Upper lobe of left lung (tissue), 6 donors: ENCODE results near the gene CTCF. TPM values are rescaled to one million over a fixed set of nuclear protein-coding genes. Genes with fewer than 3 reads are reported as not detected.

Source experiments
- ATAC-seq, 2 donors: fragments of 200-7000 bp; cut with Tn5 transposase; one replicate each; pipeline ENCODE4 v1.9.1; 2022; ENCODE audit warnings: mild to moderate bottlenecking in 2 of 2, moderate library complexity in 2 of 2; ENCODE audit not compliant: low FRiP score in 2 of 2
- DNase-seq, 2 donors: peaks; one replicate each; pipeline ENCODE4 v3.0.0-alpha.2; 2019 to 2020
- H3K27ac ChIP-seq, 4 donors: fragments of 200-600 bp; sonication (generic); one replicate each; pipeline ENCODE4 v1.5.1; 2016 to 2019
- H3K27me3 ChIP-seq, 4 donors: fragments of 200-600 bp; sonication (generic); one replicate each; pipeline ENCODE4 v1.5.1; 2017 to 2019
- H3K36me3 ChIP-seq, 4 donors: fragments of 200-600 bp; sonication (generic); one replicate each; pipeline ENCODE4 v1.5.1; 2016 to 2019
- H3K4me1 ChIP-seq, 4 donors: fragments of 200-600 bp; sonication (generic); one replicate each; pipeline ENCODE4 v1.5.1; 2018 to 2019
- H3K4me3 ChIP-seq, 4 donors: fragments of 200-600 bp; sonication (generic); one replicate each; pipeline ENCODE4 v1.5.1; 2017 to 2019; ENCODE audit warnings: mild to moderate bottlenecking in 2 of 4, moderate library complexity in 1 of 4
- H3K9me3 ChIP-seq, 4 donors: fragments of 200-600 bp; sonication (generic); one replicate each; pipeline ENCODE4 v1.5.1; 2018 to 2019
- EP300 ChIP-seq, 4 donors: sonication (generic); formaldehyde crosslinking; IDR thresholded peaks; one replicate each; pipeline ENCODE4 v1.5.1; 2017; ENCODE audit warnings: antibody characterized with exemption in 4 of 4, control low read depth in 2 of 4
- POLR2A ChIP-seq, 4 donors: fragments of 450-650 bp; IDR thresholded peaks; one replicate each; pipeline ENCODE4 v1.5.1; 2016 to 2017; ENCODE audit warnings: antibody characterized with exemption in 4 of 4, mild to moderate bottlenecking in 2 of 4
- POLR2AphosphoS5 ChIP-seq, 2 donors: sonication (generic); formaldehyde crosslinking; IDR thresholded peaks; one replicate each; pipeline ENCODE4 v1.5.1; 2017; ENCODE audit warnings: antibody characterized with exemption in 2 of 2
- WGBS, 2 donors: methylation state at CpG; one replicate each; pipeline ENCODE4 v1.1.5; 2017 to 2018; 5-methylcytosine and 5-hydroxymethylcytosine counted together
- total RNA-seq, 6 donors: library from RNA; depleted of rRNA in 4 of 6; stranded (reverse); fragments of >200 nt in 4 of 6; gene quantifications; one replicate each; pipeline versions ENCODE4 v1.1.0 to v1.2.1, GENCODE V29; 2016 to 2021
- TF ChIP-seq, protein P1 (sequence below), 6 experiments: fragments of 450-650 bp in 4 of 6; fragments of 200-600 bp in 2 of 6; sonication (generic) in 2 of 6; IDR thresholded peaks; one replicate each; pipeline ENCODE4 v1.5.1; 2016 to 2019; ENCODE audit warnings: antibody characterized with exemption in 6 of 6
- donor health status: DM: no; HTN: no; CAD: no; lungs with moderate emphysema.
- donor health status: DM: no; HTN: yes; CAD: no; lungs with severe emphysema.

The CTCF gene
- total RNA-seq, 6 donors from 2014 or later, result 29.7 to 42.6 (median 34.2) TPM

DNA sequence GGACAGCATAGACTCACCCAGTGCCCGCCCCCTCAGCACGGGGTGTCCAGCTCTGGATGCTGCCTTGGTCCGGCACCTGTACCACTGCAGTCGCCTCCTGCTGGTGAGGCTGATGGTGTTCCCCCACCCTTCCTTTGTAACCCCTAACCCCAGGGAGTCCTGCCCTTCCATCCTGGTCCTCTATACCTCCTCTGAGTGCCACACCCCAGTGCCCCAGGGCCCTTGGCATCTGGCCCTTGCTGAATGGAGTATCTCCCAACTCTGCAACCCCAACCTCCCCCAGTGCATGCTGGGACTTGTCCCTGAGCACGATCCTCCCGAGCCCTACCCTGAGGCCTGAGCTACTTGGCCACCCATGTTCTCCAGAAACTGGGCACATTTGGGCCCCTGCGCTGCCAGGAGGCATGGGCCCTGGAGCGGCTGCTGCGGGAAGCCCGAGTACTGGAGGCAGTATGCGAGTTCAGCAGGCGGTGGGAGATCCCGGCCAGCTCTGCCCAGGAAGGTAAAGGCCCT, 17.9 kb upstream of the CTCF start:
- Histone ChIP-seq H3K27ac (peak overlapping the region in 2 of 4 donors; percentile 49 to 61), H3K27me3 (no peaks in the 10 kb centered on the region), H3K36me3 (peaks cover 27 to 94% (median 79%) of the 10 kb centered on the region in 4 donors), H3K9me3 (no peaks in the 10 kb centered on the region), H3K4me1 (peaks cover 34 to 83% (median 79%) of the 10 kb centered on the region in 4 donors), H3K4me3 (no peak overlapping the region)
- DNase-seq (no peak), ATAC-seq (no peak)
- WGBS, 2 donors, result 82 to 90% methylated on average over 6 to 13 of the region's 13 CpGs
- TF ChIP-seq POLR2A (IDR thresholded peaks at IDR 0.05) (no peak), POLR2AphosphoS5 (IDR thresholded peaks at IDR 0.05) (no peak), EP300 (IDR thresholded peaks at IDR 0.05) (no peak)
- TF ChIP-seq, protein P1, sequence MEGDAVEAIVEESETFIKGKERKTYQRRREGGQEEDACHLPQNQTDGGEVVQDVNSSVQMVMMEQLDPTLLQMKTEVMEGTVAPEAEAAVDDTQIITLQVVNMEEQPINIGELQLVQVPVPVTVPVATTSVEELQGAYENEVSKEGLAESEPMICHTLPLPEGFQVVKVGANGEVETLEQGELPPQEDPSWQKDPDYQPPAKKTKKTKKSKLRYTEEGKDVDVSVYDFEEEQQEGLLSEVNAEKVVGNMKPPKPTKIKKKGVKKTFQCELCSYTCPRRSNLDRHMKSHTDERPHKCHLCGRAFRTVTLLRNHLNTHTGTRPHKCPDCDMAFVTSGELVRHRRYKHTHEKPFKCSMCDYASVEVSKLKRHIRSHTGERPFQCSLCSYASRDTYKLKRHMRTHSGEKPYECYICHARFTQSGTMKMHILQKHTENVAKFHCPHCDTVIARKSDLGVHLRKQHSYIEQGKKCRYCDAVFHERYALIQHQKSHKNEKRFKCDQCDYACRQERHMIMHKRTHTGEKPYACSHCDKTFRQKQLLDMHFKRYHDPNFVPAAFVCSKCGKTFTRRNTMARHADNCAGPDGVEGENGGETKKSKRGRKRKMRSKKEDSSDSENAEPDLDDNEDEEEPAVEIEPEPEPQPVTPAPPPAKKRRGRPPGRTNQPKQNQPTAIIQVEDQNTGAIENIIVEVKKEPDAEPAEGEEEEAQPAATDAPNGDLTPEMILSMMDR (IDR thresholded peaks at IDR 0.05), result no peak

- H3K36me3 ChIP-seq, result peaks cover 27 to 87% (median 74%) of the 10 kb centered on the region in 4 donors
- no peaks in the 10 kb centered on the region for H3K27me3 ChIP-seq
- H3K27ac ChIP-seq, result peak overlapping the region in 2 of 4 donors; percentile 49 to 61
- TF ChIP-seq EP300 (IDR thresholded peaks at IDR 0.05) (no peak), POLR2A (IDR thresholded peaks at IDR 0.05) (no peak), POLR2AphosphoS5 (IDR thresholded peaks at IDR 0.05) (no peak)
- TF ChIP-seq, protein P1 (IDR thresholded peaks at IDR 0.05), result no peak
- no peaks in the 10 kb centered on the region for H3K9me3 ChIP-seq
- WGBS, 2 donors, result 62 to 84% methylated on average over 9 to 10 of the region's 15 CpGs
- no peak overlapping the region for H3K4me3 ChIP-seq
- DNase-seq (no peak), ATAC-seq (no peak)
- H3K4me1 ChIP-seq, result peaks cover 28 to 76% (median 73%) of the 10 kb centered on the region in 4 donors
Observed at GRCh38 chr16:67544844-67545664, 17.3 kb upstream of the CTCF start.

DNA sequence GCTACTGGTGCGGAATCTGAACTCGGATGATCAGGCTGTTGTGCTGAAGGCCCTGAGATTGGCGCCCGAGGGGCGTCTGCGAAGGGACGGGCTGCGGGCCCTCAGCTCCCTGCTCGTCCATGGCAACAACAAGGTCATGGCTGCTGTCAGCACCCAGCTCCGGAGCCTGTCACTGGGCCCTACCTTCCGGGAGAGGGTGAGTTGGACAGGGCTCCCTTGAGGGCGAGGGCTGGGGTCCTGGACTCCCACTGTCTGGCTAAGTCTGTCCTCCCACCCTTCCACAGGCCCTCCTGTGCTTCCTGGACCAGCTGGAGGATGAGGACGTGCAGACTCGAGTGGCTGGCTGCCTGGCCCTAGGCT, 16.7 kb upstream of the CTCF start:
- H3K4me3 ChIP-seq, result no peak overlapping the region
- peaks cover 27 to 82% (median 69%) of the 10 kb centered on the region in 4 donors for H3K36me3 ChIP-seq
- peaks cover 27 to 71% (median 68%) of the 10 kb centered on the region in 4 donors for H3K4me1 ChIP-seq
- no peak for ATAC-seq
- H3K27ac ChIP-seq, result peak overlapping the region in 1 of 4 donors; percentile 61
- no peak for DNase-seq
- 89 to 93% methylated on average over 13 to 14 of the region's 14 CpGs for WGBS, 2 donors
- no peaks in the 10 kb centered on the region for H3K27me3 ChIP-seq
- TF ChIP-seq, protein P1 (IDR thresholded peaks at IDR 0.05), result no peak
- TF ChIP-seq POLR2AphosphoS5 (IDR thresholded peaks at IDR 0.05) (no peak), POLR2A (IDR thresholded peaks at IDR 0.05) (no peak), EP300 (IDR thresholded peaks at IDR 0.05) (no peak)
- H3K9me3 ChIP-seq, result no peaks in the 10 kb centered on the region

DNA sequence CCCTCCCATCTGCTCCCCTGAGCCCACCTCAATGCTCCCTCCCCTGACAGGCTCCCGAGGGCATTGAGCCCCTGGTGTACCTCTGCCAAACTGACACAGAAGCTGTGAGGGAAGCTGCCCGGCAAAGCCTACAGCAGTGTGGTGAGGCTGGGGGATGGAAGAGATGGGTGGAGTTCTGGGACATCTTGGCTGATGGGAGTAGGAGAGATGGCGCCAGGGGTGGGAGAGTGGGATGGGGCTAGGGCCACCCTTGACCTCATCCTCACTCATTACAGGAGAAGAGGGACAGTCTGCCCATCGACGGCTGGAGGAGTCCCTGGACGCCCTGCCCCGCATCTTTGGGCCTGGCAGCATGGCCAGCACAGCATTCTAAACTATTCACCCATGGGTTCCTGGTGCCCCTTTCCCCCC, 16.2 kb upstream of the CTCF start:
- no peaks in the 10 kb centered on the region for H3K9me3 ChIP-seq
- WGBS, 2 donors, result 83 to 86% methylated on average over 6 to 7 of the region's 7 CpGs
- H3K36me3 ChIP-seq, result peaks cover 27 to 77% (median 64%) of the 10 kb centered on the region in 4 donors
- peaks cover 27 to 67% (median 64%) of the 10 kb centered on the region in 4 donors for H3K4me1 ChIP-seq
- peak overlapping the region in 3 of 4 donors; percentile 6 to 67 (median 61) for H3K27ac ChIP-seq
- DNase-seq (no peak), ATAC-seq (no peak)
- H3K27me3 ChIP-seq, result no peaks in the 10 kb centered on the region
- TF ChIP-seq, protein P1 (IDR thresholded peaks at IDR 0.05), result no peak
- TF ChIP-seq POLR2A (IDR thresholded peaks at IDR 0.05) (no peak), POLR2AphosphoS5 (IDR thresholded peaks at IDR 0.05) (no peak), EP300 (IDR thresholded peaks at IDR 0.05) (no peak)
- no peak overlapping the region for H3K4me3 ChIP-seq
